ENCODE data around the gene ELOVL2.
"Not testable (repeated sequence)": the region's sequence is repeated elsewhere in the genome, so short reads cannot be mapped to it uniquely, and the experiment has no call there.

Gene ELOVL2, protein sequence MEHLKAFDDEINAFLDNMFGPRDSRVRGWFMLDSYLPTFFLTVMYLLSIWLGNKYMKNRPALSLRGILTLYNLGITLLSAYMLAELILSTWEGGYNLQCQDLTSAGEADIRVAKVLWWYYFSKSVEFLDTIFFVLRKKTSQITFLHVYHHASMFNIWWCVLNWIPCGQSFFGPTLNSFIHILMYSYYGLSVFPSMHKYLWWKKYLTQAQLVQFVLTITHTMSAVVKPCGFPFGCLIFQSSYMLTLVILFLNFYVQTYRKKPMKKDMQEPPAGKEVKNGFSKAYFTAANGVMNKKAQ

DNA sequence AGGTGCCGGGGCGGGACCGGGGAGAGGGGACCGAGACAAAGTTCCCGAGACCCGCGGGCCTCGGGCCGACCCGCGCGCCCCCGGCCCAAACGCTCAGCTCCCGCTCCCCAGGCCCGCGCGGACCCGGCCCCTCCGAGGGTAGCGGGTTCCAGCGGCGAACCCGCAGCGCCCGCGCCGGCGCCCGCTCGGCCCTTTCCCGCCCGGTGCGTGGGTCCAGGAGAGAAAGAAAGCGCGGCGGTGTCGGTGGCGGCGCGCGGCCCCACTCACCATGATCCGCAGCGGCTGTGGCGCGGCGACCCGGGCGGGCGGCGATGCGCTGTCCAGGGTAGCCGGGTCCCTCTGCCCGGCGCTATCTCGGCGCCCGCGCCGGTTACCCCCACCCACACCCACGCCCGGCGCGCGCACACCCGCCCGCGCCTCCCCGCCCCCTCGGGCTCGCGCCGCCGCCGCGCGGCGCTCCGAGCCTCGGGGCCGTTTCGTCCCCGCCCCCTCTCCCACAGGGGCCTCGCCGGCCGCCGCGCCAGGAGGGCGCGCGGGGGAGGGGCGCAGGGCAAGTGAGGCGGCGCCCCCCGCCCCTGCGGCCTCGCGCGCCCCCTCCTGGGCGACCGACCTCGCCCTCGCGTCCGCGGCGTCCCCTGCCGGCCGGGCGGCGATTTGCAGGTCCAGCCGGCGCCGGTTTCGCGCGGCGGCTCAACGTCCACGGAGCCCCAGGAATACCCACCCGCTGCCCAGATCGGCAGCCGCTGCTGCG is at the start of gene ELOVL2:
TSS of gene ELOVL2 (minus strand) at position 345 of the 751 bp plus-strand sequence. CDS start at position 270, 75 bp downstream.
- CTCF ChIA-PET = interaction anchor here (0.5 to 2.6 kb wide), 8 partner anchors 9 to 92 kb away, joined by 3 to 14 read pairs (median 6); no protein-coding TSS in a partner anchor
- TF ChIP-seq, protein P1, sequence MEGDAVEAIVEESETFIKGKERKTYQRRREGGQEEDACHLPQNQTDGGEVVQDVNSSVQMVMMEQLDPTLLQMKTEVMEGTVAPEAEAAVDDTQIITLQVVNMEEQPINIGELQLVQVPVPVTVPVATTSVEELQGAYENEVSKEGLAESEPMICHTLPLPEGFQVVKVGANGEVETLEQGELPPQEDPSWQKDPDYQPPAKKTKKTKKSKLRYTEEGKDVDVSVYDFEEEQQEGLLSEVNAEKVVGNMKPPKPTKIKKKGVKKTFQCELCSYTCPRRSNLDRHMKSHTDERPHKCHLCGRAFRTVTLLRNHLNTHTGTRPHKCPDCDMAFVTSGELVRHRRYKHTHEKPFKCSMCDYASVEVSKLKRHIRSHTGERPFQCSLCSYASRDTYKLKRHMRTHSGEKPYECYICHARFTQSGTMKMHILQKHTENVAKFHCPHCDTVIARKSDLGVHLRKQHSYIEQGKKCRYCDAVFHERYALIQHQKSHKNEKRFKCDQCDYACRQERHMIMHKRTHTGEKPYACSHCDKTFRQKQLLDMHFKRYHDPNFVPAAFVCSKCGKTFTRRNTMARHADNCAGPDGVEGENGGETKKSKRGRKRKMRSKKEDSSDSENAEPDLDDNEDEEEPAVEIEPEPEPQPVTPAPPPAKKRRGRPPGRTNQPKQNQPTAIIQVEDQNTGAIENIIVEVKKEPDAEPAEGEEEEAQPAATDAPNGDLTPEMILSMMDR (IDR thresholded peaks at IDR 0.05; ENCODE audit: insufficient read depth, low read length, missing control alignments) = peak; percentile 71
- POLR2A ChIA-PET = no interaction called here
- peak within 1 kb of the TSS; percentile 62 for H3K4me3 ChIP-seq (ENCODE audit: low read depth, low read length)
- no peak for DNase-seq (ENCODE audit: low read depth, low spot score)

DNA sequence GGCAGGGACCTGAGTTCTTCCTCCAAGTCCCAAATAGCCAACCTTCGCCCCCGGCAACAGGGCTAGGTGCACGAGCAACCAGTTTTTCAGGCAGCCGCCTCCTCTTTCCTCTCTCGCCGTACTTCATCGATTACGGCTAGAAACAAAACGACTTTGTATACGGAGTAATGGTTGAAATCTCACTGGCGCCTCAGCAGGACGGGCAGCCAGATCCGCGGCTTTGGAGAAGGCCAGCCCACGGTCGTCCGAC is 49.2 kb upstream of the ELOVL2 start:
- CTCF ChIA-PET = interaction anchor here (0.5 to 1.6 kb wide), 5 partner anchors 12 to 402 kb away, joined by 3 to 5 read pairs (median 4); no protein-coding TSS in a partner anchor
- TF ChIP-seq, protein P1 (IDR thresholded peaks at IDR 0.05; ENCODE audit: insufficient read depth, low read length, missing control alignments) = no peak
- DNase-seq (ENCODE audit: low read depth, low spot score) = no peak
- peak overlapping the region; percentile 100 for H3K4me3 ChIP-seq (ENCODE audit: low read depth, low read length)
- POLR2A ChIA-PET = interaction anchor here (0.6 to 1.5 kb wide), 2 partner anchors 138 to 403 kb away, joined by 3 read pairs; no protein-coding TSS in a partner anchor

DNA sequence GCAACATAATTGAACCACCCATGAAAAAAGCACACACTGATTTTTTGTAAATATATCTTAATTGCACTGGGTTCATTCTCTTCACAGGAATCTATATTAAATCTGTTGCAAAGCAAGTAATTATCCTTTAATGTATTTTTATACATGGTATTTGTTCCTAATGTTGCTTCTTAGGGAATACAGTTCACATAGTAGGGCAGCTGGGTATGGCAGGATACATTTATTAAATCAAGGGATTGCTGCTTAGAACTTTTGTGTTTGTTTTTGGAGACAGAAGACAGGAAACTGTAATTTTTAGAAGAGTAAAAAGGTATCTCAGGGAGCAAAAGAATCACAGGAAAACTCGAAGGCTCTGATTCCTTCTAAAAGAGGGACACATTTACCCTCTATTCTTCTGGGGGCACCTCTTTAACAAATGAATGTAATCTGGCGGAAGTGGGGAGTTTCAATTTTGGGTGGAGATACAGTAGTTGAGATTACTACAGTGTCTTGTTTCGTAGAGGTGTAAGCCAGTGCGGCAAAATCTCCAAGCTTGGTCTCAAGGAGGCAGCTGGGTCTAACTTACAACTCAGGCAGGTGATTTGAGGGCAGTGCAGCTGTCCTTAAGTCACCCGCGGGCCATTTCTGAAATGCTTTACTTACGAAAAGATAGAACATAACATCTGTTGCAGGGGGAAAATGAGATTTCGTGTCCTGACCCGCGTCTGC is 48.7 kb upstream of the ELOVL2 start:
- POLR2A ChIA-PET = interaction anchor here (0.6 to 1.5 kb wide), 2 partner anchors 138 to 404 kb away, joined by 3 read pairs; no protein-coding TSS in a partner anchor
- no peak for DNase-seq (ENCODE audit: low read depth, low spot score)
- TF ChIP-seq, protein P1 (IDR thresholded peaks at IDR 0.05; ENCODE audit: insufficient read depth, low read length, missing control alignments) = no peak
- peak overlapping the region; percentile 100 for H3K4me3 ChIP-seq (ENCODE audit: low read depth, low read length)
- CTCF ChIA-PET = interaction anchor here (0.5 to 1.6 kb wide), 5 partner anchors 13 to 403 kb away, joined by 3 to 5 read pairs (median 4); no protein-coding TSS in a partner anchor

DNA sequence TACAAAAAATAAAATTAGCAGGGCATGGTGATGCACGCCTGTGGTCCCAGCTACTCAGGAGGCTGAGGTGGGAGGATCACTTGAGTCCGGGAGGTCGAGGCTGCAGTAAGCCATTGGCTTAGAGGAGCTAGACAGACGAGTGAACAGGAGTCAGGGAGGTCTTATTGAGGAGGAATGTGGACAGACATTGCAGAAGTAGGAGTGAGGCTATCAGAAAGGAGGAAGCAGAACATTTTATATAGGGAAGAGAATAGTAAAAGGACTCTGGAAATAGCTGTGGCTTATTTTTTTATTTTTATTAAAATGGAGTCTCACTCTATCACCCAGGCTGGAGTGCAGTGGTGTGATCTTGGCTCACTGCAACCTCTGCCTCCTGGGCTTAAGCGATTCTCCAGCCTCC is 47.0 kb upstream of the ELOVL2 start:
- DNase-seq (ENCODE audit: low read depth, low spot score); POLR2A ChIA-PET; H3K4me3 ChIP-seq (ENCODE audit: low read depth, low read length): not testable (repeated sequence)
- CTCF ChIA-PET = interaction anchor here (1.8 kb wide), 1 partner anchor 405 kb away, joined by 9 read pairs; no protein-coding TSS in a partner anchor

DNA sequence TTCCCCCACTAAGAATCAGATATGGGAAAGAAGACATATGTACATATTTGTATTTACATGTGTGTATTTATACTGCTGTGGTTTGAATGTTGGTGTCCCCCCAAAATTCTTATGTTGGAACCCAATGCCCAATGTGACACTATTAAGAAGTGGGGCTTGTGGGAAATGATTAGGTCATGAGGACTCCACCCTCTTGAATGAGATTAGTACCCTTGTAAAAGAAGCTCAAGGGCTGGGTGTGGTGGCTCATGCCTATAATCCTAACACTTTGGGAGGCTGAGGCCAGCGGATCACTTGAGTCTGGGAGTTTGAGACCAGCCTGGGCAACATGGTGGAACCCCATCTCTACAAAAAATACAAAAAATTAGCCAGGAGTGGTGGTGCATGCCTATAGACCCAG is 45.6 kb upstream of the ELOVL2 start:
- ChIA-PET POLR2A (no interaction called here), CTCF (interaction anchor here (1.7 to 3.3 kb wide), 3 partner anchors 20 to 406 kb away, joined by 4 to 15 read pairs (median 13); no protein-coding TSS in a partner anchor)
- TF ChIP-seq, protein P1 (IDR thresholded peaks at IDR 0.05; ENCODE audit: insufficient read depth, low read length, missing control alignments) = no peak
- DNase-seq (ENCODE audit: low read depth, low spot score) = no peak
- H3K4me3 ChIP-seq (ENCODE audit: low read depth, low read length) = no peak overlapping the region

DNA sequence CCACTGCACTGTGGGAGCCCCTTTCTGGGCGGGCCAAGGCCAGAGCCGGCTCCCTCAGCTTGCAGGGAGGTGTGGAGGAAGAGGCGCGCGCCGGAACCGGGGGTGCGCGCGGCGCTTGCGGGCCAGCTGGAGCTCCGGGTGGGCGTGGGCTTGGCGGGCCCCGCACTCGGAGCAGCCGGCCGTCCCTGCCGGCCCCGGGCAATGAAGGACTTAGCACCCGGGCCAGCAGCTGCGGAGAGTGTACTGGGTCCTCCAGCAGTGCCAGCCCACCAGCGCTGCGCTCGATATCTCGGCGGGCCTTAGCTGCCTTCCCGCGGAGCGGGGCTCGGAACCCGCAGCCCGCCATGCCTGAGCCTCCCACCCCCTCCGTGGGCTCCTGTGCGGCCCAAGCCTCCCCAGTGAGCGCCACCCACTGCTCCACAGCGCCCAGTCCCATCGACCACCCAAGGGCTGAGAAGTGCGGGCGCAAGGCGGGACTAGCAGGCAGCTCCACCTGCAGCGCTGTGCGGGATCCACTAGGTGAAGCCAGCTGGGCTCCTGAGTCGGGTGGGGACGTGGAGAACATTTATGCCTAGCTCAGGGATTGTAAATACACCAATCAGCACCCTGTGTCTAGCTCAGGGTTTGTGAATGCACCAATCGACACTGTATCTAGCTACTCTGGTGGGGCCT is 43.2 kb upstream of the ELOVL2 start:
- POLR2A ChIA-PET; DNase-seq (ENCODE audit: low read depth, low spot score); H3K4me3 ChIP-seq (ENCODE audit: low read depth, low read length): not testable (repeated sequence)
- CTCF ChIA-PET = interaction anchor here (1.2 to 3.3 kb wide), 3 partner anchors 11 to 409 kb away, joined by 3 to 15 read pairs (median 13); no protein-coding TSS in a partner anchor
